Stimulated activated CD8-positive, alpha-beta memory T cell treated with anti-CD3 and anti-CD28 coated beads, Interleukin-15, amount 100 ng/mL, for 1 hour (primary cell): ENCODE data around the gene TAS2R50.
"Not testable (repeated sequence)": the region's sequence is repeated elsewhere in the genome, so short reads cannot be mapped to it uniquely, and the experiment has no call there.

Experiments used
- DNase-seq: peaks from one replicate; pipeline ENCODE4 v3.0.0-alpha.2; 2020; ENCODE audit warnings: low read depth

The TAS2R50 gene, protein sequence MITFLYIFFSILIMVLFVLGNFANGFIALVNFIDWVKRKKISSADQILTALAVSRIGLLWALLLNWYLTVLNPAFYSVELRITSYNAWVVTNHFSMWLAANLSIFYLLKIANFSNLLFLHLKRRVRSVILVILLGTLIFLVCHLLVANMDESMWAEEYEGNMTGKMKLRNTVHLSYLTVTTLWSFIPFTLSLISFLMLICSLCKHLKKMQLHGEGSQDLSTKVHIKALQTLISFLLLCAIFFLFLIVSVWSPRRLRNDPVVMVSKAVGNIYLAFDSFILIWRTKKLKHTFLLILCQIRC

DNA sequence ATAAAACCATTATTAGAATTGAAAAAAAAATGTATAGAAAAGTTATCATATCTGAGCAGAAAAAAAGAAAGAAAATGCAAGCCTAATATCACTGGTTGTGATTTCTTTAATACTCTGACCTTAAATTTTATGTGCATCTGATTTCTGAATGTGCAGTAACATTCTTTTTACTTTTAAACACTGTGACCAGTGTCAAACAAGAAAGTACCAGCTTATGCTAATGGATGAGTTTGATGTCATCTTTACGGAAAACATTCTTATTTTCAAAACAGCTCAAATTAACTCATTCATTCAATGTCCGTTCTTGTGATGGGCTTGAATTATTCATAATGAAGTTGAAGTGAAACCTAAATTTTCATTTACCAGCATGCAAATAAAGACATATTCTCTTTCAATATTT is at the start of gene TAS2R50:
TAS2R50 (minus strand) TSS at position 101 of the 400 bp plus-strand sequence; CDS start at position 49, 52 bp downstream.
- DNase-seq: no peak

DNA sequence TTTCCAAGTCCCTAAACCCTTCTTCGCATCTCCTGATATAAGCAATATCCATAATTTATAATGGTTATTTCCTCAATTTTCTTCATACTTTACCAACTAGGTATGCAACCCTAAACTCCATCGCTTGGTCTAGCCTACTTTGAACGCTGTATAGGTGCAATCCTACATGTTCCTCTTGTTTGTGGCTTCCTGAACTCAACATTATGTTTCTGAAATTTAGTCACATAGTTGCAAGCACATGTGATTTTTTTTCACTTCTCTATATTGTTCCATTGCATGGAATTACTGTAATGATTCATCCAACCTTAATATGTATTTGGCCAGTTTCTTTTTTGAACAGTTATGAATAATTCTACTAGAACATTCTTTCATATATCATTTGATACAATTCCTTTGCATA is 47.2 kb upstream of the TAS2R50 start:
- not testable (repeated sequence) for DNase-seq

DNA sequence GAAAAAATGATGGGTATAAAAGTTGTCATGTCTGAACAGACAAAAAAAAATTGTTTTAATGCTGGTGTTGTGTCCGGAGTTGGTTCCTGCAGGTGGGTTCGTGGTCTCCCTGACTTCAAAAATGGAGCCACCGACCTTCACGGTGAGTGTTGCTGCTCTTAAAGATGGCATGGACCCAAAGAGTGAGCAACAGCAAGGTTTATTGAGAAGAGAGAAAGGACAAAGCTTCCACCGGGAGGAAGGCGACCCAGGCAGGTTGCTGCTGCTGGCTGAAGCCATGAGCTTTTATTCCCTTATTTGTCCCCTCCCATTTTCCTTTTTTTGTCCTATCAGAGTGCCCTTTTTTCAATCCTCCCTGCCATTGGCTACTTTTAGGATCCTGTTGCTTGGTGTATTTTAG is 44.6 kb upstream of the TAS2R50 start, which contains the start of gene TAS2R31:
TAS2R31 (minus strand) TSS at position 101 of the 400 bp plus-strand sequence; CDS start at position 29, 72 bp downstream.
- DNase-seq: no peak

DNA sequence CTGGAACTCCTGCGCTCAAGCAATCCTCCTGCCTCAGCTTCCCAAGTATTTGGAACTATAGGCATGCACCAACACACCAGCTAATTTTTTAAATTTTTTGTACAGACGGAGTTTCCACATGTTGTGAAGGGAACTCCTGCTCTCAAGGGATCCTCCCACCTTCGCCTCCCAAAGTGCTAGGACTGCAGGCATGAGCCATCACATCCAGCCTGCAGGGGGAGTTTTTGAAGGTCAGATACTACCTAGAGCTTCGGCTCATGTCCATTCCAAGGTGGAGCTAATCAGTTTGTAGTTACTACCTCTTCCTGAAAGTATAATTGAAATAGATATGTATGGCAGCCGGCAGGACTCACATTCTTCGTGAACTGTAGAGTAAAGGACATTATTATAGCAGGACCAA is 39.4 kb upstream of the TAS2R50 start:
- no peak for DNase-seq

DNA sequence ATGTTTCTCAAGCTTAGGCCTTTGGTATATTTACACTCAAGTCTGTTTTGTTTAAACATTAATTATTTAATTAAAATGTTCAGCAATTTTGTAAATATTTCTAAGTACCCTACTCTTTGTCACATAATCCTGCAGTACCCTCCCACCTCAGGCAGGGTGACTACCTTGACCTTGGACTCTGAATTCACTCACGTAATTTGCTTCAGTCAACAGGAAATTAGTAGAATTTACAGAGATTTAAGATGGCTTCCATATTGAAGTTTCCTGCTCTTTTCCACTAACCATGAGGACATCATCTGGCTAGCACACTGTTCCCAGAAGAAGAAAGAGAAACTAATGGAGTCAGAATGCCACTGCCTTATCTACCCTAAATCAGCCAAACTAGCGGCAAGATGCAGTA is 36.7 kb upstream of the TAS2R50 start:
- DNase-seq: no peak

DNA sequence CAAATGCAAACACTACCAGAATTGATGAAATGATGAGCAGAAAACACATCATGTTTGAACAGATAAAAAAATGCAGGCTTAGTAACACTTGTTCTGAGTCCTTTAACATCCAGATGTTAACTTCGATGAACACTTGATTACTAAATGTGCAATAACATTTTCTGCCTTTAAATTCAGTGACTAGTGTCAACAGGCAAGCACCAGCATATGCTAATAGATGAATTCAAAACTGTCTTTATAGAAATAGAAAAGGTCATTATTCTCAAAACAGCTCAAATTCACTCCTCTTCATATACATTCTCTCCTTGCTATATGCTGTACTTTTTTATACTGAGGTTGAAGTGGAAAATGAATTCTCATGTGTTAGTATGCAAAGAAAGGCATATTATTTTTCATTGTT is 35.8 kb upstream of the TAS2R50 start, which contains the start of gene TAS2R19:
TAS2R19 (minus strand) TSS at position 101 of the 400 bp plus-strand sequence; CDS start at position 52, 49 bp downstream.
- no peak for DNase-seq

DNA sequence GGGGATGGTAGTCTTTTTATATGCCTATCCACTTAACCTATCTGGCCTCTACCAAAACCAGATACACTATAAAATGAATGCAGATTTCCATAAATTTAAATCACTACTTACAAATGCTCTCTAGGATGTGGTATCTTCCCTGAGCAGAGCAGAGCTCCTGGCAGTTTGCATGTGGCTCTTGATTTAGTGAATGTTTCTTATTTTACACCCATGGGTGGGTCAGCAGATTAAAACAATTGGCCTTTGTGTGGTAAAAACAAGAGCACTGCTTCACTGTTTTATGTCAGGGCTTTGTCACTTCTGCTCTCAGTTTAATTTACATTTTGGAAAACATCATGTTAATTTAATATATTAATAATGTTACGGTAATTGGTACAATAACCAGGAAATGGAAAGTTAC is 30.2 kb upstream of the TAS2R50 start:
- no peak for DNase-seq

DNA sequence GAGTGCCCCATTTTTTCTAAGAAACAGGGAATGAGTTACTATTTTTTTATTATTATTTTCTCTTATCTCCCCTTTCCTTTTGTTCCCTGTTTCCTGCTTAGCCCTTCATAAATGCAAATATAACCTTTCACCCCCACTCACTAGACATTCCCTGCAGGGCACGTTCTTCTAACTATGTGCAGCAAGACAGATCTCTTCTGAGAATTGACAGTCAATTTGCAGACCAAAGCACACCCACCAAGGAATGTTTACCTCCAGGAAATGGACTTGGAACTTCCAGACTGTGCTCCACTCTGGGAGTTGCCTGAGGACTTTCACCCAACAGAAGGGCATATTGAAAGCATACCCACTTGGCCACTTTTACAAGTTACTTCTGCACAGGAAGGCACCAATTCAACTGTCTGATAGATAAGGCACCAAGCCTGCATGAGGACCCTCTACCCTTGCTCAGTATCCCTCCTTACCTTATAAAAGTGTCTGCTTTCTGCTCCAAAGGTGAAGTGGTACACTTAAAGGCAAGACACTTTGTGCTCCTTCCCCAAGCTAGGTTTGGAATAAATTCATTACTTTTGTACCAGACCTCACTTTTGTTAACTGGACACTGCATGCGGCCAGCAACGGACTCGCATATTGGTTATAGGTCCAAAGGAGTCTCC is 29.2 kb upstream of the TAS2R50 start:
- DNase-seq: no peak

DNA sequence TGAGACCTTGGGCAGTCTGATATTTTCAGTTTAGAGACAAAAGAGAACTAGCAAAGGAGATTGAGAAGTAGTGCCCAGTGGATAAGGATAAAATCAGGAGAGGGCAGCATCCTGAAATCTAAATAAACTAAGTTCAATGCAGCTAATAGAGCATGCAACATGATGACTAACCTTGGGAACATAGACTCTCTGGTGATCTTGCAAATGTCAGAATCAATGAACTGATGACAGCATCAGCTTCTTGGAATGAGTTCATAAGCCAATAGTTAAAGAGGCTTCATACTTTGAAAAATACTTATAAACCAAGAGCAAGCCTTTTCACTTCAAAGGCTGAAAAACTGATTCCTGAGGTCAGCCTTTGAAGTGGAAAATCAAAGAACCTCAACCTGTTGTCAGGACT is 27.5 kb upstream of the TAS2R50 start:
- no peak for DNase-seq

DNA sequence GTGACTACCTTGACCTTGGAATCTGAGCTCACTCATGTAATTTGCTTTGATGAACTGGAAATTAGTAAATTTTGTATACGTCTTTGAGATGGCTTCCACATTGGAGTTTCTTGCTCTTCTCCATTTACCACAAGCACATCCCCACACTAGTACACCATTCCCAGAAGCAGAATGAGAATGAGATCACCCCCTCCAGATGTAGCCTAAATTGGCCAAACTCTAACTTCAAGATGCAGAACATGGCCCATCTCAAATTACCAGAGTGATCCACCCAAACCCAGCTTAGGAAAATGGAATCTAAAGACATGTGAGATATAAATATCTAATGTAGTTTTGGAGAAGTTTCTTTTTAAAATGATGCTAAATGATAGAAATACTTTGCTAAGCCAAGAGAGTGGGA is 20.9 kb upstream of the TAS2R50 start:
- DNase-seq: no peak

DNA sequence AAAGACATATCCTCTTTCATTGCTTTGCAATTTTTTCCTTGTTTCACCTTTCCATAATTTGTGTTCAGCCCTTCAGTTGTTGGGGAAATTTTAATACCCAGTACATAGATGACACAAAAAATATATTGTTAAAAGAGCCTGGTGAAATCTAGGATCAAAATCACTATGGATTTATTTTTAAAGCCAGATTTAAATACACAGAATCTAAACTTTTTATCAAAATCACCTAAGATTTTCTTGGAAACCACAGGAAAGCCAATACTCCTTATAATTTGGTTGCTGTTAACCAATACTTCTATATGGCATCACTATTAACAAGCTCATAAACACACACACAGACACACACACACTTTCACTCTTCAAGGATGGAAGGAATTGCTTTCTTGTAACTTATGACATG is 11.5 kb upstream of the TAS2R50 start, which contains the start of gene TAS2R20:
TAS2R20 (minus strand) TSS at position 101 of the 400 bp plus-strand sequence. CDS start 429 bp downstream, outside the sequence.
- no peak for DNase-seq

DNA sequence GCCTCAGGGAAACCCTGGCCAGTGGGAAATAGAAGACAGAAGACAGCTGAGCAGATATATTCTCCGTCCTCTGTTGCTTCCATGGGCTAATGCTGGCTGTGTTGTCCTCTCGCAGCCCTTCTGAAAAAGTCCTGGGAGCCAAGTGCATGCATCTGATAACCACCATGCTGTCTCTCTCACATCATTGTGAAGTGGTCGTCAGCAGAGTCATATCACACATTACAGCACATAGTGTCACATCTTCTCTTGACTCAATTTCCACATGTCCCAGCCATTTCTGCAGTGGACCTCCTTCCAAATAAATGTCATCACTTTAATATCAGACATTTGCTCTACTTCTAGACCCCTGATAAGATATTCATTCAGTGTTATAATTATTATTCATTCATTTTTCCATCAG is 7.6 kb upstream of the TAS2R50 start:
- no peak for DNase-seq

DNA sequence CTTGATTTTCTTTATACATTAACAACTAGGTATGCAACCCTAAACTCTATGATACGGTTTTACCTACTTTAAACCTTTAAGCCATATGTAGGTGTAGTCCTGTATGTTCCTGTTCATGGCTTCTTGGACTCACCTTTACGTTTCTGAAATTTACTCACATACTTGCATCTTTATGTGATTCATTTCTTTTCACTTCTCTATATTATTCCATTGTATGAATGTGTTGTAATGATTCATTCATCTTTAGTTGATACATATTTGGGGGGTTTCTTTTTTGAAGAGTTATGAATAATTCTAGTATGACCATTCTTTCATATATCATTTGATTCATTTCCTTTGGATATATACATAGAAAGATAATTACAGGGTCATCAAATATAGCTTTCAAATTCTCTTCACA is 2.4 kb upstream of the TAS2R50 start:
- no peak for DNase-seq

DNA sequence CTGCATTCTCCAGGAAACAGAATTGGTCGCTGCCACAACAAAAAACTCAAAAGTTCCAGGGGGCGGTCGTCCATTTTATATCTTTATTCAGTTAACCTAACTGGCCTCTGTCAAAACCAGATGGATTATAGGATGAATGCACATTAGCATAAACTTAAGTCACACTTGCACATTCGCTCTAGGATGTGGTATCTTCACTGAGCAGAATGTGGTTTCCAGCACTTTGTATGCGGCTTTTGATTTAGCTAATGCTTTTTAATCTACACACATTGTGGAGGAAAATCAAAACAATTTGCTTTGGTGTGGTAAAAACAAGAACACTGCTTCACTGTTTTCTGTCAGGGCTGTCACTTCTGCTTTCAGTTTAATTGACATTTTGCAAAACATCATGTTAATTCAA is 4.5 kb downstream of the TAS2R50 start:
- no peak for DNase-seq

DNA sequence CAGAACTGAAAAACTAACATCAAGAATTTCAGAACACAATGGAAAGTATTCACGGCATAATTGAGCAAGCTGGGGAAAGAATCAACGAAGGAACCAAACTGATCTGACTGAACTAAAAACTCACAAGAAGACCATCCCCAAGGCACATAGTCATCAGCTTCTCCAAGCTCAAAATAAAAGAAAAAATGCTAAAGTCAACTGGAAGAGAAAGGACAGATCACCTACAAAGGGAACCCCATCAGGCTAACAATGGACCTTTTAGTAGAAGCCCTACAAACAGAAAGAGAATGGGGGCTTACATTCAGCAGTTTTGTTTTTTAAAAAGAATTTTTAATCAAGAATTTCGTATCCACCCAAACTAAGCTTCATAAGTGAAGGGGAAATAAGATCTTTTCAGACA is 11.7 kb downstream of the TAS2R50 start:
- DNase-seq: no peak

DNA sequence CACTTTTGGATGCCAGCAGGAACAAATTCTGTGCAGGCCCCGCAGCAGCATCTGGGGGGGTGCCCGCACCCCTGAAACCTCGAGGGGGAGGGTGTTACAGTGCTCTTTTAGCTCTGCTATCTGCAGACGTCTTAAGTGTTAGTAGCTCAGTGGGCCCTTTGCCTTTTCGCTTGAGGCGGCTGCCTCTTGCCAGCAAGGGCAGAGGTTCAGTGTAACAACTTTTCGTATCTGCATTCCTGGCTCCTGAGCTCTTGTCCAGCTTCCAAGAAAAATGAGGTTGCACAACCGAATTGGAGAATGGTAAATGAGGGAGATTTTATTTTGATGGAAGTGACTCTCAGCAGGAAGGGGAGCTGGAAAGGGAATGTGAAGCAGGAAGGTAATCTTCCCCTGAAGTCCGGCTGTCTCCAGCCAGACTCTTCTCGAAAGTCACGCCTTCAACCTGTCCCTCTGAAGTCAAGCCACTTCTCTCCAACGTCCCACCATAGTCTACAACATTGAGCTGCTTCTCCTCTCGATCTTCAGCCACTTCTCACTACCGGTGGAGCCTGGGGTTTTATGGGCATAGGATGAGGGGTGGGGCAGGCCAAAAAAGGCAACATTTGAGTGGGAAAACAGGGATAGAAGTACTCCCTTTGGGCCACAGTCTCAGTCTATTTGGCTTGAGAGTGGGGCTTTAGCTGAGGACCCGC is 17.8 kb downstream of the TAS2R50 start:
- DNase-seq: no peak

DNA sequence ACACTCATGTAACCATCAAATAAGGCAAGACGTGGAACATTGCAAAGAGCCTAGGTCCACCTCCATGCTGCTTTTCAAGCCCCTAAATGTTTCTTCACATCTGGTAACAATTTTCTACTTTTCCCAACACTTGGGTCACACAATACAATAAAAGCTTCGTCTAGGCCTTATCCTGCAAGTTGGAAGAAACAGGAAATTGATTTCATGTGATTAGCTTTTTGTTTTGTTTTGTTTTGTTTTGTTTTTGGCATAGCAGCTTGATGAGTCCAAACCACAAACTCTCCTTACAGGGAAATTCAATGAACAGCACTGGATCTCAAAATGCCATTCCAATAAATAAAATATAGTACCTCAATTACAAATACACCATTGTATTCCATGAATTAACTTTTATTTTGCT is 19.3 kb downstream of the TAS2R50 start:
- no peak for DNase-seq

DNA sequence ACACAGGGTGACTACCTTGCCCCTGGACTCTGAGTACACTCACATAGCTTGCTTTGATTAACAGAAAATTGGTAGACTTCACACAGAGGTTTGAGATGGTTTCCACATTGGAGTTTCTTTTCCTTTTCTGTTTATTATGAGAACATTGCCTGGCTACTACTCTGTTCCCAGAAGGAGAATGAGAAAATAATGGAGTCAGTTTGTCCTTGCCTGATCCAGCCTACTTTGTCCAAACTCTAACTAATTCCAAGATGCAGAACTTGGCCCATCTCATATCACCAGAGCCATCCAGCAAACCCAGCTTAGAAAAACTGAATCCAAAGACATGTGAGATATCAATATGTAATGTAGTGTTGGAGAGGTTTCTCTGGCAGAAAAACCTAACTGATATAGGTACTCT is 20.4 kb downstream of the TAS2R50 start:
- no peak for DNase-seq

DNA sequence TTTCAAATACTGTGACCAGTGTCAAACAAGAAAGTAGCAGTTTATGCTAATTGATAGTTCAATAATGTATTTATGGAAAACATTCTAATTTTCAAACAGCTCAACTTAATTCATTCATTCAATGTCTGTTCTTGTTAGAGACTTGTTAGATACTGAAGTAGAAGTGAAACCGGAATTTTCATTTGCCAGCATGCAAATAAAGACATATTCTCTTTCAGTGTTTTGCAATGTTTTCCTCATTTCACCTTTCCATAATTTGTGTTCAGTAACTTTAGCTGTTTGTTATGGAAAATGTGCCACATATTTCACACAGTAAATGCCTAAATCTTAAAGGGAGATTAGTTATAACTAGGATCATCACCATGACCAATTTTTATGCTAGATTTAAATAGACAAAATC is 21.2 kb downstream of the TAS2R50 start:
- no peak for DNase-seq

DNA sequence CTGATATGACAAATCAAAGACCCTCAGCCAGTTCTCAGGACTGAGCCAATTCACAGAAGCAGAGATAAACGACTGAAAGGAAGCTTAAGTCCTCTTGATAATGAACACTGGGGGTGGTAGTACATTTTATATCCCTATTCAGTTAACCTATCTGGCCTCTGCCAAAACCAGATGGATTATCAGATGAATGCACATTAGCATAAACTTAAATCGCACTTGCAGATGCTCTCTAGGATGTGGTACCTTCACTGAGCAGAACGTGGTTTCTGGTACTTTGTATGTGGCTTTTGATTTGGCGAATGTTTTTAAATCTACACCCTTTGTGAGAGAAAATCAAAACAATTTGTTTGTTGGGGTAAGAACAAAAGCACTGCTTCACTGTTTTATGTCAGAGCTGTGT is 26.5 kb downstream of the TAS2R50 start:
- DNase-seq: no peak

DNA sequence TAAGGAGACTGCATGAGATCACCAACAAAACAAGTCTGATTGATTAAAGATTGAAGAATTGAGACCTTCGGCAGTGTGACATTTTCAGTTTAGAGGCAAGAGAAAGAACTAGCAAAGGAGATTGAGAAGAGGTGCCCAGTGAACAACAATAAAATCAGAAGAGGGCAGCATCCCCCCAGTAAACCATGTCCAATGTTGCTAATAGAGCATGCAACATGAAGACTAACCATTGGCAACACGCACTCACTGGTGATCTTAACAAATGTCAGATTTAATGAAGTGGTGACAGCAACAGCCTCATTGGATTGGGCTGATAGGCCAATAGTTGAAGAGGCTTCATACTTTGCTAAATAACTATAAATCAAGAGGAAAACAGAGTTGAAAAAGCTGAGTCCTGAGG is 26.9 kb downstream of the TAS2R50 start:
- no peak for DNase-seq

DNA sequence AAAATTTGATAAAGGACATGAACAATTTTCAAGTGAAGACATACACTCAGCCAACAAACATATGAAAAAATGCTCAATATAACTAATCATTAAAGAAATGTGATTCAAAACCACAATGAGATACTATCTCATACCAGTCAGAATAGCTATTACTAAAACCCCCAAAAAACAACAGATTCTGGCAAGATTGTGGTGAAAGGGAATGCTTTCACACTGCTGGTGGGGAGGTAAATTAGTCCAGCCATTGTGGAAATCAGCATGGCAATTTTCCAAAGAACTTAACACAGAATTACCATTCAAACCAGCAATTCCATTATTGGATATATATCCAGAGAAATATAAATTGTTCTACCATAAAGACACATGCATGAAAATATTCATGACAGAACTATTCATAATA is 29.0 kb downstream of the TAS2R50 start:
- no peak for DNase-seq

DNA sequence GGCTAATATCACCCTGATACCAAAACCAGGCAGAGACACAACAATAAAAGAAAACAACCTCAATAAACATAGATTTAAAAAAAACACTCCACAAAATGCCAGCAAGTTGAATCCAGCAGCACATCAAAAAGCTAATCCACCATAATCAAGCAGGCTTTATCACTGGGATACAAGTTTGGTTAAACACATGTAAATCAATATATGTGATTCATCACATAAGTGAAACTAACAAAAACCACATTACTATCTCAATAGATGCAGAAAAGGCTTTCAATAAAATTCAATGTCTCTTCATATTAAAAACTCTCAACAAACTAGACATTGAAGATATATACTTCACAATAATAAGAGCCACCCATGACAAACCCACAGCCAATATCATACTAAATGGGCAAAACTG is 30.6 kb downstream of the TAS2R50 start:
- no peak for DNase-seq
